Effector CD4-positive, alpha-beta T cell (primary cell): ENCODE data around the gene CFAP410.

Experiments used
- DNase-seq: peaks from one replicate; pipeline ENCODE4 v3.0.0-alpha.2; 2020

Gene CFAP410

GRCh38 chr21:44330698-44331097 is 8.5 kb downstream of the CFAP410 start:
- DNase-seq, result no peak

DNA sequence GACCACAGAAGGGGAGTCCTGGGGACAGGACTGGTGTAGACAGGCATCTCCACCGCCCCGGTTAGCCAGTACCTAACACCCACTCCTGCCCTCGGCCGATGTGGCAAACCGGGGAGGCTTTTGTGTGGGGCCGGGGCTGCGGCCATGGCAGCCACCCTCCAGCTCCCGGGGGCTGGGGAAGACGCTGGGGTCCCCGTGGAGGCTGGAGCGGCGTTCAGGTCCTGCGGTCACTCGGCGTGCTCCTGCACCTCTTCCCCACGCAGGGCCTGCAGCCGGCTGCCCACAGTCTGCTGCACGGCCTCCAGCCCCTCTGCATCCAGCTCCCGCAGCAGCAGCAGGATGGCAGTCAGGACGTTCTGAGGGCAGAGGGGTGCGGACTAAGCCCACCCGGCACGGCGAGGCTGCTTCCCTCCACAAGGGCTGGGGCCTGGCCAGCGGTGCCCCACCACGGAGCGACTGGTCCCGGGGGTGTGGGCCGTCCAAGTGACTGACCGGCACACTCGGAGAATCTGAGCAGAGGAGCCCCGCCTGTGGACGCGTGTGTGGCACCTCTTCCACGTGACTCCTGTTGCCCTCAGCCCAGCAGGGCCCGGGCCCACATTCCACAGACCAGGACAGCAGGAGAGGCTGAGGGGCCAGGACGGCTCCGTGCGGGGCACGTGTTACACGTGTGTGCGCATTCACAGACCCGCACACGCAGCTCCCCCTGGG is 9.1 kb downstream of the CFAP410 start:
- no peak for DNase-seq

GRCh38 chr21:44329086-44329889 is 9.9 kb downstream of the CFAP410 start:
- DNase-seq, result no peak

DNA sequence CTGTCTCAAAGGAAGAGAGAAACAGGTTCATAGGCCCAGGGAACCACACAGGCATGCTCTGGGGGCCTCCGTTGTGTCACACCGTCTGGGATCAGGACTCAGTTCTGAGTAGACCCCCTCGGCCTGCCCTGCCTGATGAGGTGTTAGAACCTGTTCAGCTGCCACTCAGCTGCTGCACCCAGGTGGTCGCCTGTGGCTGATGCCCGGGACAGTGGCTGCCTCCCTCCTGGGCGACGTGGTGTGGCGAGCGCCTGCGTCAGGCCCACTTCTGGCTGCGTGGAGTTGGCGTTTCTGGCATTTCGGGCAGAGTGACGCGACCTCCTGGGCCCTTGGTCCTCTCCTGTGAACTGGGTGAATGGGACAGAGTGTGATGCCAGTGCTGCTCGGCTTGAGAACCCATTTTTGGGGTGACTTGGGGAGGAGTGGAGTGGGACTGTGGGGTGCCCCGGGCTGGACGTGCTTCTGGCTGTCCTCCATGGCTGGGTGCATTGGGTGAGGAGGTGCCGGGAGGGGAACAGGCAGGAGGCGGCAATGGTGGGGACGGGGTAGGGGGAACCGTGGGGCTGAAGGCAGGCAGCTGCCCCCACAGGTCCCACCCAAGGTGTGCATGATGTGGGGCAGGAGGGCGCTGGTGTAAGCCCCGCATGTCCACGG is 10.8 kb downstream of the CFAP410 start:
- DNase-seq, result no peak

- no peak for DNase-seq
Measured at GRCh38 chr21:44327603-44327974, 11.6 kb downstream of the CFAP410 start.

DNA sequence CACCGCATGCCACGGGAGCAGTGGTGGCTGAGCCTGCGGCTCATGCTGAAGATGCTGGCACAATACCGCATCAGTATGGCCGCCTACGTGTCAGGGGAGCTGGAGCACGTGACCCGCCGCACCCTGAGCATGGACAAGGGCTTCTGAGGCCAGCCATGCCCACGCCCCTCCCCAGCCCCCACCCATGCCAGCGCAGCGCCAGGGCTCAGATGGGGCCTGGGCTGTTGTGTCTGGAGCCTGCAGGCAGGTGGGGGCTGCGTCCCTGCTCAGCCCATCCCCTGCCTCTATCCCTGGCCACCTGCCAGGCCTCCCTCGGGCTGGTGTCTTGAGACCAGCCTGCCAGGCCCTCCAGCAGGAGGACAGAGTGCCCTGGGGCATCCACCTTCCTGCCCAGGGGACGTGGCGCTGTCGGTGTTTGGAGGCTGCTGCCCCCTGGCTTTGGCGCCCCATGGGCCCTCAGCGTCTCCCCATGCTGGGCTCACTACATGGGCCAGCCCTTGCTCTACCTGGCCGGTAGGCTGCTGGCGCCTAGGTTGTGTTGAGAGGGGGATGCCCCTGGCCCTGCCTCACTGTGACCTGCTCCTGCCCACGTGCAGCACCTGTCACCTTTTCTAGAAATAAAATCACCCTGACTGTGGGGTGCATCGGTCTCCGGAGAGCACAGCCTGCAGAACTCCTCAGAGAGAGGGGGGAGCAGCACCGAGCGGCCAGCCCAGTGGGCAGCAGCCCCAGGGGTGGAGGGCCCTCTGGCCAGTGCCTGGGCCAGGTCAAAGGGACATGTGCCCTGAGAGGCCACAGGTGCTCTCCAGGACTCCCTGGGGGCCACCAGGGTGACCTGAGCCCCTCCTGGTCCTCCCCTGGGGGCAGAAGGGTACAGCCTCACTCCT is 12.2 kb downstream of the CFAP410 start:
- DNase-seq, result no peak

- DNase-seq, result no peak
Measured at GRCh38 chr21:44326272-44326647, 12.9 kb downstream of the CFAP410 start.

- no peak for DNase-seq
Measured at GRCh38 chr21:44325386-44326271, 13.6 kb downstream of the CFAP410 start.

GRCh38 chr21:44324854-44325107 is 14.4 kb downstream of the CFAP410 start:
- no peak for DNase-seq

- DNase-seq, result no peak
Measured at GRCh38 chr21:44324106-44324853, 14.9 kb downstream of the CFAP410 start.

DNA sequence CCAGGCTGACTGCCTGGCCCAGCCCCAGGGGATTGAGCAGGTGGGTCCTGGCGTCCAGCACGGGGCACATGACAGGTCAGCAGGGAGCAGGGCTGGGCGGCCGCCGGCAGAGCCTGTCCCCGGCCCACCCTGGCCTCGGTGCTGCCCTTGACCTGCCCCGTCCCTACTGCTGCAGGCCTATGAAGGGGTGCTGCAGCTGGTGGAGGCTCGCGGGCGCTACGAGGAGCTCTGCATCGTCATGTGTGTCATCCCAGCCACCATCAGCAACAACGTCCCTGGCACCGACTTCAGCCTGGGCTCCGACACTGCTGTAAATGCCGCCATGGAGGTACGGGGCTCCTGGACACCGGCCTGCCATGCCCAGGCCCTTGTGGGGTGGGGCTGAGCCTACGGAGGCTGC is 15.6 kb downstream of the CFAP410 start:
- DNase-seq, result no peak

GRCh38 chr21:44322621-44323325 is 16.4 kb downstream of the CFAP410 start:
- no peak for DNase-seq

DNA sequence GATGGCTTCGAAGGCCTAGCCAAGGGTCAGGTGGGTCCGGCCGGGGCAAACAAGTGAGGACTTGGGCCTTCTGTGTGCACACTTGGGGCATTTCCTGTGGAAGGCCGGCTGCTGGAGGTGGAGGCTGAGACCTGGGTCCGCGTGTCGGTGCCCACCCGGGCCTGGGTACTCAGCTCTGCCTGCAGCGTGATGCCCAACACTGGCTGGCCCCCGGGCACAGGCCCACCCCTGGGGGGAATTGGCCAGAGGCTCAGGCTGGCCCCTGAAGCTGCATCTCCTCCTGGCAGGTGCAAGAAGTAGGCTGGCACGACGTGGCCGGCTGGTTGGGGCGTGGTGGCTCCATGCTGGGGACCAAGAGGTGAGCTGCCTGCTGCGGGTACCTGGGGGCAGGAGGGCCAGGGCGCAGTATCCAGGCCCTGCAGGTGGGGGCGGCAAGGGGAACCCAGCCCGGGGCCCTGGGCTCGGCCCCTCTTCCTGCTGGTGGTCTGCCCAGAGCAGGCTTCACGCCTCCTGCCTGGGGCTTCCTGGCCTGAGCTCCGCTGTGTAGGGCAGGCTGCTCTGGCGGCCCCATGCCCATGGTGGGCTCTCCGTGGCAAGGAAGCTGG is 17.2 kb downstream of the CFAP410 start:
- no peak for DNase-seq

GRCh38 chr21:44320847-44321246 is 18.3 kb downstream of the CFAP410 start:
- DNase-seq, result no peak

DNA sequence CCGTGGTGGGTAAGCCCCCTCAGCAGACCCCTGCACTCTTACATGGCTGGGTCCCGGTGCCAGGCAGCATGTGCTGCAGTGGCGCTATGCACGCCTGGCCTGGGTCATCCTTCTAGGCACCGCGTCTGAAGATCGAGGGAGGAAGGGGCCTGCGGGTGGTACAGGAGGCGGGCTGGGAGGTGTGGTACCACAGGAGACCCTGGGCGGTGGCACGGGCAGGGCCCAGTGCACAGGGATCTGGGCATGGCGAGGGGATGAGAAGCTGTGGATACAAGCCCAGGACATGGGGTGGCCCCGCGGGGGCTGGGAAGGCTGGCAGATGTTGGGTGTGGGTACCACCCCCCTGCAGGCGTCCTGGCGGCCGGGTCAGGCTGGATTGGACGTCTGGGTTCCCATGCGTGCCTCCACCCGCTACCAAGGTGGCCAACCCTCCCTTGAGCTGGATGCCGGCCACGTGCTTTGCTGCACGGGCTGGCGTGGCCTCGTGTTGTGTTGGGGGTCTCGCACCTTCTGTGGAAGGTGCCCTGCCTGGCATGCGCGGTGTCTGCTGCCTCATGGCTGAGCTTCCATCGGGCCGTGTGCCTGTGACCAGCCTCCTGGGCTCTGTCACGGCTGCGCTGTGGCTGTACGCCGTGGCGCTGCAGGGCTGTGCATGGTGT is 19.7 kb downstream of the CFAP410 start:
- no peak for DNase-seq

DNA sequence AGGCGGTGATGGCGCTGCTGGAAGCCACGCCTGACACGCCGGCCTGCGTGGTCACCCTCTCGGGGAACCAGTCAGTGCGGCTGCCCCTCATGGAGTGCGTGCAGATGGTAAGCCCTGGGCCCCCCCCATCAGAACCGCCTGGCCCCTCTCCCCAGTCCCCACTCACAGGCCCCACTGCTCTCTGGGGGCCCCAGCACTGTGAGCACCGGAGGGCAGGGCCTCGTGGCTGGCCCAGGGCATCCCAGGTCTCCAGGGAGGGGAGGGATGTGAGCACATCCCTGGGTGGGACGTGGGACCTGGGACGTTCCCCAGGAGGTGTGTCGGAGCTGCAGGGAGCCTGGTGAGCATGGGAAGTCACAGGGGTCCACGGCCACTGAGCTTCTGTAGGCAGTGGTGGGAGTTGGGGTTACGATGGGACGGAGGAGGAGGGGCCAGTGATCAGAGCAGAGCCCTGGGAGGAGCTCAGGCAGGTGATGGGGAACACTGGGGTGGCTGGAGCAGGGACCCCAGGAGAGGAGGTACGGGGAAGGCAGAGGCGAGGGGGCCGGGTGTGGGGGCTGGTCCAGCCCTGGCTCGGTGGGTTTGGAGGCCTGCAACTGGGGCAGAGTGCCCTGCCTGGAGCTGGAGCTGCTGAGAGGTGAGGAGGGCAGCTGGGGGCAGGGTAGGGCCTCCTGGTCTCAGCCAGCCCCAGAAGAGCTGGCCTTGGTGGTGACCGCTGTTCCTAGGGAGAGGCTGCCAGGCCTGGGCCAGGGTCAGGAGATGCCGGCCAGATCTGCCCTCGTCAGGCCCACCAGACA is 20.5 kb downstream of the CFAP410 start:
- no peak for DNase-seq

DNA sequence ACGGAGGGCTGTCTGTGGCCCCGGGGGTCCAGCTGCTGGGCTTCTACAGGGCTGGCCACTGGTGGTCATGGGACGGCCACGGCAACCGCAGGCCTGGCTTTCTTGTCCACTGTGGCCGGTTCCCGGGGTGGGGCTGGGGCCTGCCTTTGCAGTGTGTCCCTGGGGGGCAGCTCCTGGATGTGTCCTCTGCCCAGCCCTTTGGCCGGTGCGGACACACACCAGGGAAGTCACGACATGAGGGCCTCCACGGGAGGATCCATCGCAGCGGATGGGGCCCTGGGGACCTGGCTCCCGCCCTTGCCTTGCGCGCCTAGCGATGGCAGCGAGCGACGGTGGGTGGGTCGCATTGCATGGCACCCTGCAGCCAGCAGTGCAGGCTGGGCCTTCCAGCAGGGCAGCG is 21.3 kb downstream of the CFAP410 start:
- DNase-seq, result no peak

- no peak for DNase-seq
Measured at GRCh38 chr21:44317241-44317782, 21.9 kb downstream of the CFAP410 start.
